IMR-90 (cell line): ENCODE results near the gene GLE1.

Experiments used
- CTCF ChIP-seq: conservative IDR thresholded peaks from 2 replicates; pipeline ENCODE4 v1.5.1; 2012; ENCODE audit warnings: mild to moderate bottlenecking, low read depth, low read length, improper control_type of control experiment
- ELK1 ChIP-seq: fragments of 150-350 bp; IDR thresholded peaks from 2 replicates; pipeline ENCODE4 v1.6.1; 2016; ENCODE audit warnings: low read depth, mild to moderate bottlenecking, low read length, moderate library complexity, borderline replicate concordance
- FOS ChIP-seq: fragments of 150-350 bp; IDR thresholded peaks from 2 replicates; pipeline ENCODE4 v1.6.1; 2016; ENCODE audit warnings: low read depth, low read length
- MXI1 ChIP-seq: IDR thresholded peaks from 2 replicates; pipeline ENCODE4 v1.6.1; 2012; ENCODE audit warnings: low read depth, mild to moderate bottlenecking, low read length, moderate library complexity, borderline replicate concordance
- POLR2A ChIP-seq: IDR thresholded peaks from 2 replicates; pipeline ENCODE4 v1.6.1; 2012; ENCODE audit warnings: mild to moderate bottlenecking, low read depth, low read length
- RAD21 ChIP-seq: IDR thresholded peaks from 2 replicates; pipeline ENCODE4 v1.6.1; 2012; ENCODE audit warnings: low read length, improper control_type of control experiment
- SMC3 ChIP-seq: fragments of 150-350 bp; IDR thresholded peaks from 2 replicates; pipeline ENCODE4 v1.6.1; 2016; ENCODE audit warnings: low read depth, mild to moderate bottlenecking, antibody characterized with exemption, low read length, moderate library complexity
- USF2 ChIP-seq: fragments of 150-350 bp; IDR thresholded peaks from 2 replicates; pipeline ENCODE4 v1.6.1; 2017; ENCODE audit warnings: mild to moderate bottlenecking, antibody characterized with exemption, low read length, low read depth

GRCh38 chr9:128494108-128494745 lies 10.3 kb upstream of the GLE1 start:
- no peak for TF ChIP-seq CTCF
- TF ChIP-seq USF2 = no peak
- no peak for TF ChIP-seq FOS
- no peak for TF ChIP-seq RAD21
- TF ChIP-seq POLR2A = no peak
- no peak for TF ChIP-seq MXI1
- no peak for TF ChIP-seq SMC3
- no peak for TF ChIP-seq ELK1
